Choroid plexus epithelial cell (primary cell): ENCODE data around the gene SPCS3.

Experiments
- DNase-seq: peaks from one replicate; pipeline ENCODE4 v3.0.0-alpha.2; 2010; ENCODE audit warnings: low read depth
- H3K4me3 ChIP-seq: 2 replicates; pipeline ENCODE4 v1.5.1; 2011; ENCODE audit warnings: low read depth, mild to moderate bottlenecking, control low read depth, low read length, moderate library complexity
- TF ChIP-seq, protein P1 (sequence below): conservative IDR thresholded peaks from 2 replicates; pipeline ENCODE4 v1.5.1; 2011; ENCODE audit warnings: low read depth, mild to moderate bottlenecking, control low read depth, inconsistent platforms, low read length, moderate library complexity

SPCS3 gene

DNA sequence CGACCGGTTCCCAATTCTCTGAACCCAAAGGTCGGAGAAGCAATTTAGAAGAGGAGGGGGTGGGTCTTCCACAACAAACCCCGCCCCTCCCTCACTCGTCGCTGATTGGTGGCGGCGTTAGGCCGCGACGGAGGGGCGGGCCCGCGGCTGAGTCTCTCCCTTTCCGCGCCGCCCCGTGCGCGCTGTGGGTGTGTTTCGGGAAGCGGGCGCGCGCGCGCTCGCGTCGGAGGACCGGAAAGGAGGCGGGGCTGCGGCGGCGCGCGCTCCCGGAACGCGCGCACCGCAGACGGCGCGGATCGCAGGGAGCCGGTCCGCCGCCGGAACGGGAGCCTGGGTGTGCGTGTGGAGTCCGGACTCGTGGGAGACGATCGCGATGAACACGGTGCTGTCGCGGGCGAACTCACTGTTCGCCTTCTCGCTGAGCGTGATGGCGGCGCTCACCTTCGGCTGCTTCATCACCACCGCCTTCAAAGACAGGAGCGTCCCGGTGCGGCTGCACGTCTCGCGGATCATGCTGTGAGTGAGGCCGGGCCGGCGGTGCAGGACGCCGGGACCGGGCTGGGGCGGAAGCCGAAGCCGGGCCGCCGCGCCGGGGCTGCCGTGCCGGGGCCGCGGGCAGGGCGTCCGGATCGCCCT, at the start of gene SPCS3:
Gene SPCS3, plus strand, starts transcription at position 263 of the 636 bp plus-strand sequence. Its CDS starts 111 bp downstream, at position 374.
- TF ChIP-seq, protein P1, sequence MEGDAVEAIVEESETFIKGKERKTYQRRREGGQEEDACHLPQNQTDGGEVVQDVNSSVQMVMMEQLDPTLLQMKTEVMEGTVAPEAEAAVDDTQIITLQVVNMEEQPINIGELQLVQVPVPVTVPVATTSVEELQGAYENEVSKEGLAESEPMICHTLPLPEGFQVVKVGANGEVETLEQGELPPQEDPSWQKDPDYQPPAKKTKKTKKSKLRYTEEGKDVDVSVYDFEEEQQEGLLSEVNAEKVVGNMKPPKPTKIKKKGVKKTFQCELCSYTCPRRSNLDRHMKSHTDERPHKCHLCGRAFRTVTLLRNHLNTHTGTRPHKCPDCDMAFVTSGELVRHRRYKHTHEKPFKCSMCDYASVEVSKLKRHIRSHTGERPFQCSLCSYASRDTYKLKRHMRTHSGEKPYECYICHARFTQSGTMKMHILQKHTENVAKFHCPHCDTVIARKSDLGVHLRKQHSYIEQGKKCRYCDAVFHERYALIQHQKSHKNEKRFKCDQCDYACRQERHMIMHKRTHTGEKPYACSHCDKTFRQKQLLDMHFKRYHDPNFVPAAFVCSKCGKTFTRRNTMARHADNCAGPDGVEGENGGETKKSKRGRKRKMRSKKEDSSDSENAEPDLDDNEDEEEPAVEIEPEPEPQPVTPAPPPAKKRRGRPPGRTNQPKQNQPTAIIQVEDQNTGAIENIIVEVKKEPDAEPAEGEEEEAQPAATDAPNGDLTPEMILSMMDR = no peak
- peak; percentile 94 for DNase-seq
- peak within 1 kb of the TSS; percentile 94 for H3K4me3 ChIP-seq

DNA sequence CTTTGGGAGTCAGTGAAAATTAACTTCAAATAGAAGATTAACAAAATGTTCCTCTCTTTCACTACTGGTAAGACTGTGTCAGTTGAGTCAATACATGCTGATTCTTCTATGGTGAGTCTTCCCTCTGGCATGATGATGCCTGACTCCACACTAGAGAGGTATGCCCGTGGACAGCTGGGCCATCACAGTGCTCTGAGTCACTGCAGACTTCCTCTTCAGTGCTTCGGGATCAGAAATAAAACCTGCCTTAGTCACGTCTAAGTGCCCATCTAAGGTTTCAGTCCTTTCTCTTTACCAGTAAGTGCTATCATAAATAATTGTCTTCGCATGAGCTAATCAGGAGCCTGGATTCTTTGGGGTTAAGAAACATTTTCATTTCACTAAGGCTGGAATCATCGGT, 49.1 kb upstream of the SPCS3 start:
- H3K4me3 ChIP-seq = peak overlapping the region; percentile 9
- peak; percentile 97 for DNase-seq
- TF ChIP-seq, protein P1 = no peak

DNA sequence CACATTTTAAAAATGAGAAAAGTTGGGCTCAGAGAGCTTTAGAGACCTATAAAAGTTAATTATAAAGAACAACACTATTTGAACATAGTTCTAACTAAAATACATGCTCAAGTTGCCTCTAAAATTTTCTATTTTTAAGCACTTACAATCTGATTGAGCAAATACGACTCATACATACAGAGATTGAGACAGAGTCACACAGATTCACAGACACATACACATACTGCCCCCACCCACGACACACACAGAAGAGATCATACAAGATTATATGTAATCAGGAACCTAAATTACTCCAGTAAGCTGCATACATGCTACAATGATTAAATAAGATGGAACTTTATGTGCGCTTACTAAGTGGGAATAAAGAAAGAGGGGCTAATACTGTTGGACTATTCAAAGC, 48.0 kb upstream of the SPCS3 start:
- TF ChIP-seq, protein P1 = no peak
- peak; percentile 33 for DNase-seq
- H3K4me3 ChIP-seq = no peak overlapping the region

DNA sequence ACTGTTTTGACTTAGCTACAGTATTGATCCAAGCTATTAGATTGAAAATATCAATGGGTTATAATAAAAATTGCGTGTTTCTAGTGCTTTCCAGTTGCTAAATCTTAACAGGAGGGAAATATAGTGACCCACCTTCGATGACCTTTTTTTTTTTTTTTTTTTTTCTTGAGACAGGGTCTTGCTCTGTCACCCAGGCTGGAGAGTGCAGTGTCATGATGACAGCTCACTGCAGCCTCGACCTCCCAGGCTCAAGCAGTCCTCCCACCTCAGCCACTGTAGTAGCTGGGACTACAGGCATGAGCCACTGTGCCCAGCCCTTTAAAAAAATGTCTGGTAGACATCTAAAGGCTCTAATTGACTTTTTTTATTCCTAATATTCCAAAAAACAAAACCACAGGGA, 47.0 kb upstream of the SPCS3 start:
- TF ChIP-seq, protein P1 = no peak
- no peak for DNase-seq
- H3K4me3 ChIP-seq = no peak overlapping the region

DNA sequence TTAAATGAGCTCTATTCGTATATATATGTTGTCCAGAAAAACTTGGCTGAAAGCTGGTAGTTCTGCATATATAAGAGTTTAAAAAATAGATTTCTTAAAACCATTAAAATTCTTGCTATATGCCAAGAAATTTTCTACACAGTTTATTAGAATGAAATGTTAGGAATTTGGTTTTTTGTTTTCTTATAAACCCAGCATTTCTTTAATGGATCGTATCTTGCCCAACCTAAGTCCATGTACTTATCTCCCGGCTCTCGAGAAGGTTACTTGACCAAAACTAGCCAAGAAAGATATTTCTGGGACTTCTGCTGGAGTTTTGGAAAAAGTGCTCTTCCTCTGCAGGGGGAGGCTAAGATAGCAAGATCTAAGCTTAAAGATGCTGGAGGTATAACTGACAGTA, 46.0 kb upstream of the SPCS3 start:
- DNase-seq = no peak
- H3K4me3 ChIP-seq = no peak overlapping the region
- TF ChIP-seq, protein P1 = no peak

DNA sequence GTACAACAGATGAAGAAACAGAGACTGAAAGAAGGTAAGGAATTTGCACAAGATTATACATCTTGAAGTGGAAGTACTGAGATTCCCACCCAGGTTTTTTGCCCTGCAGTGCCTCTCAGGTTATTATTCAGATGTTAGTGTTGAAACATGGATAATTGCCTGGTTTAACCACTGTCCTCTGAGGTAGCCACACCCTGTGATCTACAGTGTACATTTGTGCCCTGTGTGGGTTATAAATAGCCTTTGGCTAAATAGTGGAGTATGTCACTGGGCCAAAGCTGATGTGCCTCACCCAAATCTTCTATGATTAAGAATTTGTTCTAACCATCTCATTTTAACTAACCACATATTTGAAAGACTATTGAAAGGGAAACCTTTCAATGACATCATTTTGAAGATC, 45.3 kb upstream of the SPCS3 start:
- no peak for DNase-seq
- no peak overlapping the region for H3K4me3 ChIP-seq
- TF ChIP-seq, protein P1 = no peak

DNA sequence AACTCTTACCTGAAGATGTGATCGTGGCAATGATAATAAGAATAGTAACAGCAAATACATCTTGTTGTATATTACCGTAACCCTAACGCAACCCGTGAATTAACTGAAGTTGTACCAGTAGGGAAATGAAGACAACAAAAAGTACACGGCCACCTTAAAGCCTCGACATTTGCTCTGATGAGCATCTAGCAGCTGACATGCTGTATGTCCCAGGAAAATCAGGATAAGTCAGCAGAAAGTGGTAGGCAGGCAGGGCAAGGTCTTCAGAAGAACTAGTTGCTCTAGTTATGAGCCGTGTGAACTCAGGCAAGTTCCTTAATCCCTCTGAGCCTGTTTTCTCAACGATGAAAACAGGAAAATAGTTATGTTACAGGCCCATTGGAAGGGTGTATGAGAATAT, 43.1 kb upstream of the SPCS3 start:
- DNase-seq = no peak
- TF ChIP-seq, protein P1 = no peak
- no peak overlapping the region for H3K4me3 ChIP-seq
